GM23338 (cell line): ENCODE measurements around the gene TRAF1. TPM values are rescaled to one million over a fixed set of nuclear protein-coding genes. Genes with fewer than 3 reads are reported as not detected.

Experiments
- ATAC-seq: fragments of 200-7000 bp; cut with Tn5 transposase; 3 replicates; pipeline ENCODE4 v1.9.1; 2020
- DNase-seq: peaks from one replicate; pipeline ENCODE4 v3.0.0-alpha.2; 2015; ENCODE audit warnings: low spot score
- H2AFZ ChIP-seq: fragments of 200-600 bp; sonication (generic); 2 replicates; pipeline ENCODE4 v1.8.0; 2016; ENCODE audit warnings: antibody characterized with exemption, mild to moderate bottlenecking, moderate library complexity
- H3F3A ChIP-seq: fragments of 200-600 bp; sonication (generic); replicated peaks from 2 replicates; pipeline ENCODE4 v1.8.0; 2017; ENCODE audit warnings: antibody characterized with exemption, mixed run types, low read depth
- H3K27ac ChIP-seq: fragments of 200-600 bp; sonication (generic); 2 replicates; pipeline ENCODE4 v1.6.1; 2016; ENCODE audit warnings: low read depth
- H3K27me3 ChIP-seq: fragments of 200-600 bp; sonication (generic); 2 replicates; pipeline ENCODE4 v1.8.0; 2016; ENCODE audit warnings: mild to moderate bottlenecking, mixed run types, moderate library complexity; ENCODE audit not compliant: insufficient read depth
- H3K36me3 ChIP-seq: fragments of 200-600 bp; sonication (generic); 2 replicates; pipeline ENCODE4 v1.8.0; 2016; ENCODE audit warnings: mild to moderate bottlenecking; ENCODE audit not compliant: insufficient read depth
- H3K4me1 ChIP-seq: fragments of 200-600 bp; sonication (generic); 2 replicates; pipeline ENCODE4 v1.8.0; 2016; ENCODE audit warnings: mild to moderate bottlenecking, moderate library complexity; ENCODE audit not compliant: insufficient read depth
- H3K4me2 ChIP-seq: fragments of 200-600 bp; sonication (generic); 2 replicates; pipeline ENCODE4 v1.7.1; 2017; ENCODE audit warnings: mixed run types
- H3K4me3 ChIP-seq: fragments of 200-600 bp; sonication (generic); 2 replicates; pipeline ENCODE4 v1.6.1; 2016; ENCODE audit warnings: mixed run types
- H3K79me2 ChIP-seq: fragments of 200-600 bp; sonication (generic); replicated peaks from 2 replicates; pipeline ENCODE4 v1.8.0; 2017; ENCODE audit warnings: mild to moderate bottlenecking; ENCODE audit not compliant: insufficient read depth
- H3K9me2 ChIP-seq: fragments of 200-600 bp; sonication (generic); 2 replicates; pipeline ENCODE4 v1.8.0; 2017; ENCODE audit not compliant: insufficient read depth
- H4K20me1 ChIP-seq: fragments of 200-600 bp; sonication (generic); replicated peaks from 2 replicates; pipeline ENCODE4 v1.8.0; 2017; ENCODE audit warnings: mild to moderate bottlenecking; ENCODE audit not compliant: insufficient read depth
- H3K27ac Mint-ChIP-seq: 2 replicates; pipeline ENCODE4 v1.8.0; 2020; ENCODE audit warnings: inconsistent platforms, mild to moderate bottlenecking, moderate library complexity, mixed read lengths
- H3K27me3 Mint-ChIP-seq: 3 replicates; pipeline ENCODE4 v1.8.0; 2022; ENCODE audit warnings: low read depth, mild to moderate bottlenecking, moderate library complexity, mixed read lengths, inconsistent platforms; ENCODE audit not compliant: insufficient read depth, poor library complexity
- H3K36me3 Mint-ChIP-seq: 3 replicates; pipeline ENCODE4 v1.8.0; 2021; ENCODE audit warnings: low read depth, mild to moderate bottlenecking, inconsistent platforms, moderate library complexity, mixed read lengths
- H3K4me1 Mint-ChIP-seq: 3 replicates; pipeline ENCODE4 v1.8.0; 2020; ENCODE audit warnings: mild to moderate bottlenecking, inconsistent platforms, mixed read lengths
- H3K4me3 Mint-ChIP-seq: 3 replicates; pipeline ENCODE4 v1.8.0; 2021; ENCODE audit warnings: moderate library complexity, mild to moderate bottlenecking, inconsistent platforms, mixed read lengths
- H3K9me3 Mint-ChIP-seq: 3 replicates; pipeline ENCODE4 v1.8.0; 2020; ENCODE audit warnings: moderate library complexity, mild to moderate bottlenecking, inconsistent platforms, mixed read lengths
- CTCF ChIP-seq, 2 experiments: fragments of 200-600 bp in 1 of 2; sonication (generic) in 1 of 2; conservative IDR thresholded peaks; 2 replicates each; pipeline versions ENCODE4 v1.5.1 to v1.6.1; 2016 to 2017; ENCODE audit warnings: antibody characterized with exemption in 2 of 2, low read depth in 2 of 2, mild to moderate bottlenecking in 2 of 2, moderate library complexity in 1 of 2
- ETS1 ChIP-seq: IDR thresholded peaks from 2 replicates; pipeline ENCODE4 v1.6.1; 2016; ENCODE audit warnings: antibody characterized with exemption
- EZH2phosphoT487 ChIP-seq: fragments of 200-600 bp; sonication (generic); IDR thresholded peaks from one replicate; pipeline ENCODE4 v1.8.1; 2018; ENCODE audit warnings: antibody characterized with exemption; ENCODE audit not compliant: unreplicated experiment
- JUNB ChIP-seq: IDR thresholded peaks from one replicate; pipeline ENCODE4 v1.6.1; 2016; ENCODE audit warnings: antibody characterized with exemption; ENCODE audit not compliant: unreplicated experiment
- NANOG ChIP-seq: IDR thresholded peaks from 2 replicates; pipeline ENCODE4 v1.6.1; 2016; ENCODE audit warnings: antibody characterized with exemption, borderline replicate concordance
- POLR2AphosphoS5 ChIP-seq: IDR thresholded peaks from 2 replicates; pipeline ENCODE4 v1.6.1; 2016; ENCODE audit warnings: antibody characterized with exemption, low read depth
- ZNF462 ChIP-seq: fragments of 250-450 bp; sonication (Bioruptor Pico); IDR thresholded peaks from 2 replicates; pipeline ENCODE4 v1.5.0; 2020; ENCODE audit warnings: mild to moderate bottlenecking, moderate library complexity
- polyA plus RNA-seq: library from polyadenylated mRNA; unstranded; fragments of >200 nt; fragmentation: Nextera tagmentation; extraction: Ambion mirVana; gene quantifications from 2 replicates; pipeline ENCODE4 v1.2.1, GENCODE V29; 2016
- total RNA-seq: library from RNA; depleted of rRNA; stranded (reverse); fragments of >200 nt; shearing (Covaris generic); gene quantifications from 2 replicates; pipeline ENCODE4 v1.2.3, GENCODE V29; 2014

Gene TRAF1
- total and polyA plus RNA-seq, 2 experiments from 2014 or later: 0.39 to 1.4 TPM

- TF ChIP-seq ZNF462 (CRISPR knock-in tag): no peak
- TF ChIP-seq POLR2AphosphoS5: no peak
- no peak for TF ChIP-seq JUNB
- no peak for TF ChIP-seq EZH2phosphoT487
Measured at GRCh38 chr9:120876842-120877240, 49.8 kb downstream of the TRAF1 start, which contains the start of gene PHF19 (continued).

GRCh38 chr9:120875954-120876841 lies 50.4 kb downstream of the TRAF1 start:
- Mint-ChIP-seq H3K4me3 (peak overlapping the region; percentile 75), H3K4me1 (peaks cover 59% of the 10 kb centered on the region), H3K27ac (peak overlapping the region; percentile 76; the same call in 1 of the 2 replicates), H3K27me3 (peaks cover 26% of the 10 kb centered on the region), H3K36me3 (peaks cover 37% of the 10 kb centered on the region), H3K9me3 (no peaks in the 10 kb centered on the region)
- Histone ChIP-seq H3K4me1 (peaks cover 44% of the 10 kb centered on the region), H3K79me2 (peaks cover 6% of the 10 kb centered on the region; the same call in 1 of the 2 replicates), H3K4me2 (peak overlapping the region; percentile 91), H2AFZ (peak overlapping the region; percentile 81), H4K20me1 (no peaks in the 10 kb centered on the region), H3K27me3 (peaks cover 8% of the 10 kb centered on the region), H3K36me3 (peaks cover 5% of the 10 kb centered on the region; the same call in 1 of the 2 replicates), H3K27ac (peak overlapping the region; percentile 92), H3F3A (peaks cover 27% of the 10 kb centered on the region), H3K9me2 (no peaks in the 10 kb centered on the region), H3K4me3 (peak overlapping the region; percentile 89)
- ATAC-seq (peak; percentile 58), DNase-seq (peak; percentile 85)
- TF ChIP-seq EZH2phosphoT487: no peak
- 0 out of 4 replicates have a peak, but pooled peaks of 1 of the 2 experiments have one; percentile 17 for TF ChIP-seq CTCF (conservative IDR thresholded peaks at IDR 0.05; ENCODE audit: low read depth in 2 of 2)
- TF ChIP-seq ETS1: peak; percentile 34; the same call in 1 of the 2 replicates
- TF ChIP-seq NANOG: no peak
- peak; percentile 67 for TF ChIP-seq POLR2AphosphoS5
